NCI-H128 (cell line): ENCODE data around the gene CREBRF.
"Not testable (repeated sequence)": the region's sequence is repeated elsewhere in the genome, so short reads cannot be mapped to it uniquely, and the experiment has no call there.

Experiments used
- DNase-seq: peaks from one replicate; lab custom pipeline; 2025; ENCODE audit not compliant: unreplicated experiment; lab: John Stamatoyannopoulos, UW

CREBRF gene

DNA sequence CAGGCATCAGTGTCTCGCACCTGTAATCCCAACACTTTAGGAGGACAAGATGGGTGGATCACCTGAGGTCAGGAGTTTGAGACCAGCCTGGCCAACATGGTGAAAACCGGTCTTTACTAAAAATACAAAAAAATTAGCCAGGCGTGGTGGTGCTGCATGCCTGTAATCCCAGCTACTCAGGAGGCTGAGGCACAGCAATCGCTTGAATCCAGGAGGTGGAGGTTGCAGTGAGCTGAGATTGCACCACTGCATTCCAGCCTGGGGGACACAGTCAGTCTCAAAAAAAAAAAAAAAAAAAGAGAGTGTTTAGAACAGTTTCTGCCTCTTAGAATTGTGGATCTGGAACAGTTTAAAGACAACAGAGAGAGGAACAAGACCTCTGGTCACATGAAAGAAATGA, 20.3 kb downstream of the CREBRF start:
- not testable (repeated sequence) for DNase-seq

GRCh38 chr5:173078878-173079277, 22.7 kb downstream of the CREBRF start:
- no peak for DNase-seq

- no peak for DNase-seq
Measured at GRCh38 chr5:173089581-173089980, 33.4 kb downstream of the CREBRF start.

- no peak for DNase-seq
Measured at GRCh38 chr5:173090639-173091038, 34.5 kb downstream of the CREBRF start.

DNA sequence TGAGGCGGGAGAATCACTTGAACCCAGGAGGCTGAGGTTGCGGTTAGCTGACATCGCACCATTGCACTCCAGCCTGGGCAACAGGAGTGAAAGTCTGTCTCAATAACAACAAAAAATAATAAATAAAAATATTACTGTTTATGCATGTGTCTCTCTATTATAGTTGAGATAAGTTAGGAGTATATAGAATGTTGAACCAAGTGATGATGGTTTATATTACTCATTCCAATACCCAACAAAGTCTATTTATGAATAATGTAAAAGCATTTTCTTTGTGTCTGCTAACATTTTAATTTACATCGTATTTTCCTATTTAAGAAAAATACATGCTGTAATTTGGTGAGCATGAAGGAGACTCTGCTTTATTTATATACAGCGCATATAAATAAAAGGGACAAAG, 35.8 kb downstream of the CREBRF start:
- DNase-seq = no peak

DNA sequence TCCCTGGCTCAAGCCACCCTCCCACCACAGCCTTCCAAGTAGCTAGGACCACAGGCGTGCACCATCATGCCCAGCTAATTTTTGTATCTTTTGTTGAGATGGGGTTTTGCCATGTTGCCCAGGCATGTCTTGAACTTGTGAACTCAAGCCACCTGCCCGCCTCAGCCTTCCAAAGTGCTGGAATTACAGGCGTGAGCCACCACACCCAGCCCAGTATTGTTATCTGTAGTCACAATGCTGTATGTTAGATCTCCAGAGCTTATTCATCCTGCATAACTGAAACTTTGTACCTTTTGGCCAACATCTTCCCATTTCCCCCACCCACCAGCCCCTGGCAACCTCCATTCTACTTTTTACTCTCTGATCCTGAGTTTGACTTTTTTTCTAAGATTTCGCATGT, 37.5 kb downstream of the CREBRF start:
- DNase-seq = no peak

DNA sequence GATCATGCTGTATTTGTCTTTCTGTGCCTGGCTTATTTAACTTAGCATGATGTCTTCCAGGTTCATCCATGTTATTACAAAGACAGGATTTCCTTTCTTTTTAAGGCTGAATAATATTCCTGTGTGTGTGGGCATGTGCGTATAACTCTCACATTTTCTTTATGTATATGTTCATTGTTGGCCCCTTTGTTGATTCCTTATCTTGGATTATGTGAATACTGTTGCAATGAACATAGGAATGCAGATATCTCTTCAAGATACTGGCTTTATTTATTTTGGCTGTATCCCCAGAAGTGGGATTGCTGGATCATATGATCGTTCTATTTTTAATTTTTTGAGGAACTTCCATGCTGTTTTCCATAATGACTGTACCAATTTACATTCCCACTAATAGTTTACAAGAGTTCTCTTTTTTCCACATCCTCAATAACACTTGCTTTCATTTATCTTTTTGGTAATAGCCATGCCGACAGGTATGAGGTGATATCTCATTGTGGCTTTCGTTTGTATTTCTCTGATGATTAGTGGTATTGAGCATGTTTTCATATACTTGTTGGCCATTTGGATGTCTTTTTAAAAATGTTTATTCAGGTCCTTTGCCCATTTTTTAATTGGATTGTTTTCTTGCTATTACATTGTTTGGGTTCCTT, 38.0 kb downstream of the CREBRF start:
- DNase-seq = no peak

DNA sequence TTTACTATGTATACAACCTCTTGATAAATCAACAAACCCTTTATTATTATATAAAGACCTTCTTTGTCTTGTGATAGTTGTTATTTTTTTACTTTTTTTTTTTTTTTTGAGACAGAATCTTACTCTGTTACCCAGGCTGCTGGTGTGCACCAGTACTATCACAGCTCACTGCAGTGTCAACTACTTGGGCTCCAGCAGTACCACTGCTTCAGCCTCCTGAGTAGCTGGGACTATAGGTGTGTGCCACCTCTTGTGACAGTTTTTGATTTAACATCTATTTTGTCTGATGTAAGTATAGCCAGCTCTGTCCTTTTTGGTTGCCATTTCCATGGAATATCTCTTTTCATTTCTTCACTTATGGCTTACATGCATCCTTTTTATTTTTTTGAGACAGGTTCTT, 42.6 kb downstream of the CREBRF start:
- DNase-seq = no peak

DNA sequence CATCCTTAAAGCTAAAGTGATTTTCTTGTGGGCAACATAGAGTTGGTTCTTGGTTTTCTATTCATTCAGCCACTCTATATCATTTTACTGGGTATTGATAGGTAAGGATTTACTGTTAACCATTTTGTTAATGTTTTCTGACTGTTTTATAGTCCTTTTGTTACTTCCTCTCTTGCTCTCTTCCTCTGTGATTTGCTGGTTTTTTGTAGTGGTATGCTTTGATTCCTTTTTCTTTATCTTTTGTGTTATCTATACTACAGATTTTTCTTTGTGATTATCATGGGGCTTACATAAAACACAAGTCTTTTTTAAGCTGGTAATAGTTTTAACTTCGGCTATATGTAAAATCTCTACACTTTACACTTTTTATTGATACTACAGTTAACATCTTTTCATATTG, 43.3 kb downstream of the CREBRF start:
- DNase-seq = no peak

DNA sequence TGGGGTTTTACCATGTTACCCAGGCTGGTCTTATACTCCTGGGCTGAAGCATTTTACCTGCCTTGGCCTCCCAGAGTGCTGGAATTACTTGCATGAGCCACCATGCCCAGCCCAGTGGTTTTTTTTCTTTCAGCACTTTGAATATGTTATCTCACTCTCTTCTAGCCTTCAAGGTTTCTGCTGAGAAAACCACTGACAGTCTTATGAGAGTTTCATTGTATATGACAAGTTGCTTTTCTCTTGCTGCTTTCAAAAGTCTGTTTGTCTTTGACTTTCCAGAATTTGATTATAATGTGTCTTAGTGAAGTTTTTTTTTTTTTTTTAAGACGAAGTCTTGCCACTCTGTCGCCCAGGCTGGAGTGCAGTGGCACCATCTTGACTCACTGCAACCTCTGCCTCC, 45.1 kb downstream of the CREBRF start:
- no peak for DNase-seq

- DNase-seq = no peak
Measured at GRCh38 chr5:173103411-173103810, 47.3 kb downstream of the CREBRF start.

- no peak for DNase-seq
Measured at GRCh38 chr5:173108914-173109313, 52.8 kb downstream of the CREBRF start.

GRCh38 chr5:173114536-173114935, 58.4 kb downstream of the CREBRF start:
- DNase-seq = no peak

DNA sequence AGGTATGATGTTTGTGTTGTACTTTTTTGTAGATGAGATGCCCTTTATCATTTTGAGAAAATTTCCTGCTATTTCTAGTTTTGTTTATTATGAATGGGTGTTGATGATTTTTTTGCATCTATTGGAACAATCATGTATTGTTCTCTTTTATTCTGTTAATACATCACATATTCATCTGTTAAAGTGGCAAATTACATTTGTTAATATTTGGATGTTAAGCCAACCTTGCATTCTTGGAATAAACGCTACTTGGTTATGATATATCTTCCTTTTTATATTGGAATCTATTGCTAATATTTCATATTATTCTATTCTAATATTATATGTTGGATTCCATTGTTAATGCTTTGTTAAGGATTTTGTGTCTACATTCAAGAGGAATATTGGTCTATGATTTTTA, 63.6 kb downstream of the CREBRF start:
- no peak for DNase-seq

GRCh38 chr5:173123416-173123815, 67.3 kb downstream of the CREBRF start:
- no peak for DNase-seq

- DNase-seq = not testable (repeated sequence)
Measured at GRCh38 chr5:173132166-173132565, 76.0 kb downstream of the CREBRF start.

- DNase-seq = no peak
Measured at GRCh38 chr5:173138707-173139106, 82.6 kb downstream of the CREBRF start.

DNA sequence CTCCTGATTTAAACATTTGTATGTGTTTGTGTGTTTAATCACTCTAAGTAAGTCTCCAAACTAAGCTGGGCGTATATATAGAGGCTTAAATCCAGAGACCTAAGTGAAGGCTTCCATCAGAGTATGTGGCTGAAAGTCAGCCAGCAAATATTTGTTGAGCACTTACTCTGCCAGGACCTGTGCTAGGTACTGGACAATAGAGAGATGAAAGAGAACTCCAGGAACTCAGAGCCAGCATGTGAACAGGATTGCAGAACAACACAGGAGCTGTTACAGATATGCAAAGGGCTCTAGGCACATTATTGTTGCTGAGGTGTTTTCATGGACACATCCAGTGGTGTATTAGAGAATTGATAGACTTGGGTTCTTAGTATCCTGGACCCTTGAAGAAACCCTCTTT, 83.5 kb downstream of the CREBRF start:
- no peak for DNase-seq

GRCh38 chr5:173140769-173141168, 84.6 kb downstream of the CREBRF start:
- no peak for DNase-seq

GRCh38 chr5:173143567-173143966, 87.4 kb downstream of the CREBRF start:
- DNase-seq = no peak

GRCh38 chr5:173144200-173145176, 88.3 kb downstream of the CREBRF start, which contains the start of gene BNIP1:
TSS of gene BNIP1 (plus strand) at chr5:173144531. CDS start at chr5:173144546, 15 bp downstream.
- DNase-seq = peak; percentile 60

DNA sequence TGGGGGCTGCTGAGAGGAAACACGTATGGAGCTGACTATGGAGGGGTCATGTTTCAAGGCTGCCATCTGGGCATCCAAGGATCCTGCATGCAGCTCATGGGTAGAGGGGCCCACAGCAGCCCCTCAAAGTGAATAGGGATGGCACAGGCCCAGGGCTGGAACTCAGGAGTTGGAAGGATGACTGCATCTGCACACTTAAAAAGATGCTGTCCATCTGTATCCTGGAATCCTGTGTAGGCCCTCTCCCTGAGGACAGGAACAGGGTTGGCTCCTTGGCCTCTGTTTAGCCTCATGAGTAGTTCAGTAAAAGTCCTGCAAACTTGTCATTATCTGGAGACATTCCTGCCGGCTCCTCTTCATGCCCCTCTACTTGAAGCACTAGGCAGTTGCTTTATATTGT, 92.2 kb downstream of the CREBRF start:
- DNase-seq = no peak
